CD4-positive, alpha-beta T cell treated with Interleukin-1 beta for 1 hour (primary cell): Measurements from ENCODE around the gene AP2A1.

Source experiments
- DNase-seq, 2 donors: peaks; one replicate each; pipeline ENCODE4 v3.0.0-alpha.2; 2020 to 2022

Gene AP2A1

DNA sequence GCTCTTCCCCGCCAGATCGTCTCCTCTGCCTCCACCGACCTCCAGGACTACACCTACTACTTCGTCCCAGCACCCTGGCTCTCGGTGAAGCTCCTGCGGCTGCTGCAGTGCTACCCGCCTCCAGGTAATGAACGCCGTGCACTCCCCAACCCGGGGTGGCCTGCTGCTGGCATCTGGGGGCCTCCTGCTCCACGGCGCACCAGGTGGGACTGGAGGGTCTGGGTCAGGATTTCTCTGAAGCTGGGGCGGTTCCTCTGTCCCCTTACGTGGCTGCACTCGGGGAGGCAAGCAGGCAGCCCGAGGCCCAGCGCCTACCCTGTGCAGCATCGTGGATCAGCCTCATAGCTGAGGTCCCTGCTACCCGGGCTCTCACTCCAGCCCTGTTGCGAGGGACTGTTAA lies 28.8 kb downstream of the AP2A1 start:
- DNase-seq, result no peak

DNA sequence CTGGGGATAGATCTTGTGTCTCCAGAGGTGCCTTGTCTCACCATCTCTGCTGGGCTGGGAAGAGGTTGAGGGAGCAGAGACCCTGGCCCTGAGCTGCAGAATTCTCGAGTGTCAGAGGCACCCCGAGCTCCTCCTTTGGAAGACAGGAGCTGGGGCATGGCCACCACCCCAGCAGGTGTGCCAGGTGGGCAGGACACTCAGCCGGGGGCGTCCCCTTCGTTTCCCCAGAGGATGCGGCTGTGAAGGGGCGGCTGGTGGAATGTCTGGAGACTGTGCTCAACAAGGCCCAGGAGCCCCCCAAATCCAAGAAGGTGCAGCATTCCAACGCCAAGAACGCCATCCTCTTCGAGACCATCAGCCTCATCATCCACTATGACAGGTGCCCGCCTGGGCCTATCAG lies 31.8 kb downstream of the AP2A1 start:
- no peak for DNase-seq

DNA sequence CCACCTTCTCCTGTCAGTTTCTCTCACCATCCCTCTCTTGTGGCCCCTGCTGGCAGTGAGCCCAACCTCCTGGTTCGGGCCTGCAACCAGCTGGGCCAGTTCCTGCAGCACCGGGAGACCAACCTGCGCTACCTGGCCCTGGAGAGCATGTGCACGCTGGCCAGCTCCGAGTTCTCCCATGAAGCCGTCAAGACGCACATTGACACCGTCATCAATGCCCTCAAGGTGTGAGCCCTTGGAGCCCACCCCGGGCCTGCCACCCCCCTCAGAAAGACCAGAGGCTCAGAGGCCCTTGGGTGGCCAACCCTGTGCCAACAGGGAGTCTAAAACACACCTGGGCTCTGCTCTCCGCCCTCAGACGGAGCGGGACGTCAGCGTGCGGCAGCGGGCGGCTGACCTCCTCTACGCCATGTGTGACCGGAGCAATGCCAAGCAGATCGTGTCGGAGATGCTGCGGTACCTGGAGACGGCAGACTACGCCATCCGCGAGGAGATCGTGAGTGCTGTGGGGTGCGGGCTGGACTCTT lies 32.5 kb downstream of the AP2A1 start:
- DNase-seq, result no peak

DNA sequence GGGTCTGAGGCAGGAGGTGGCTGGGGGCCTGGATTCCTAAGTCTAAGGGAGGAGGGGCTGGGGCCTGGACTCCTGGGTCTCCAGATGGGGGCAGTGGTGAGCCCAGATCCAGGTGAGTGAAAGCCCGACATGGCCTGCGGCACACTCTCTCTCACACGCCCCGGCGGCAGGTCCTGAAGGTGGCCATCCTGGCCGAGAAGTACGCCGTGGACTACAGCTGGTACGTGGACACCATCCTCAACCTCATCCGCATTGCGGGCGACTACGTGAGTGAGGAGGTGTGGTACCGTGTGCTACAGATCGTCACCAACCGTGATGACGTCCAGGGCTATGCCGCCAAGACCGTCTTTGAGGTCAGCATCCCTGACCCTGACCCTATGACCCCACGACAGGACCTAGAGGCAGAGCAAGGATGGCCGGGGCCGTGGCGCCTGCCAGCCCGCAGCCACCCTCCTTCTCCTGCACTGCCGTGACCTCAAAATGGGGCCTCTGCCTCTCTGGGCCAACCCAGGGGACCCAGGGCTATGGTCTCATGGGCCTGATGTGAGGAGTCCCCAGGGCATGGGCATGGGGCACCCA lies 33.1 kb downstream of the AP2A1 start:
- no peak for DNase-seq

DNA sequence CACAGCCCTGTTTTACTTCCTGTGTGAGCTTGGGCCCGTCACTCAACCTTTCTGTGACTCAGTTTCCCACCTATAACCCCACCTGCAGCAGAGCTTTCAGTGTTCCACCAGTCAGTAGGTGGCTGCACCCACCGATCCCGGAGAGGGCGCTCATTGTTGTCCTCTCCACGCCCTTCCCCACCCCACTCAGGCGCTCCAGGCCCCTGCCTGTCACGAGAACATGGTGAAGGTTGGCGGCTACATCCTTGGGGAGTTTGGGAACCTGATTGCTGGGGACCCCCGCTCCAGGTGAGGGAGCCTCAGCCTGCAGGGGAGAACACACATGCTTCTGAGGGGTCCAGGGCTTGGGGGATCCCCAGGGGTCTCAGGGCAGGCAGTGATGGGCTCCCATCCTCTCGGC lies 34.0 kb downstream of the AP2A1 start:
- no peak for DNase-seq

DNA sequence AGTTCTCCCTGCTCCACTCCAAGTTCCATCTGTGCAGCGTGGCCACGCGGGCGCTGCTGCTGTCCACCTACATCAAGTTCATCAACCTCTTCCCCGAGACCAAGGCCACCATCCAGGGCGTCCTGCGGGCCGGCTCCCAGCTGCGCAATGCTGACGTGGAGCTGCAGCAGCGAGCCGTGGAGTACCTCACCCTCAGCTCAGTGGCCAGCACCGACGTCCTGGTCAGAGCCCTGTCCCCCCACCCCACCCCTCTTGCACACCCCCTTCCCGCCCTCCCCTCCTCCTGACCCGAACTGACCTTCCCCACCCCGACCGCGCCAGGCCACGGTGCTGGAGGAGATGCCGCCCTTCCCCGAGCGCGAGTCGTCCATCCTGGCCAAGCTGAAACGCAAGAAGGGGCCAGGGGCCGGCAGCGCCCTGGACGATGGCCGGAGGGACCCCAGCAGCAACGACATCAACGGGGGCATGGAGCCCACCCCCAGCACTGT lies 34.6 kb downstream of the AP2A1 start:
- no peak for DNase-seq

DNA sequence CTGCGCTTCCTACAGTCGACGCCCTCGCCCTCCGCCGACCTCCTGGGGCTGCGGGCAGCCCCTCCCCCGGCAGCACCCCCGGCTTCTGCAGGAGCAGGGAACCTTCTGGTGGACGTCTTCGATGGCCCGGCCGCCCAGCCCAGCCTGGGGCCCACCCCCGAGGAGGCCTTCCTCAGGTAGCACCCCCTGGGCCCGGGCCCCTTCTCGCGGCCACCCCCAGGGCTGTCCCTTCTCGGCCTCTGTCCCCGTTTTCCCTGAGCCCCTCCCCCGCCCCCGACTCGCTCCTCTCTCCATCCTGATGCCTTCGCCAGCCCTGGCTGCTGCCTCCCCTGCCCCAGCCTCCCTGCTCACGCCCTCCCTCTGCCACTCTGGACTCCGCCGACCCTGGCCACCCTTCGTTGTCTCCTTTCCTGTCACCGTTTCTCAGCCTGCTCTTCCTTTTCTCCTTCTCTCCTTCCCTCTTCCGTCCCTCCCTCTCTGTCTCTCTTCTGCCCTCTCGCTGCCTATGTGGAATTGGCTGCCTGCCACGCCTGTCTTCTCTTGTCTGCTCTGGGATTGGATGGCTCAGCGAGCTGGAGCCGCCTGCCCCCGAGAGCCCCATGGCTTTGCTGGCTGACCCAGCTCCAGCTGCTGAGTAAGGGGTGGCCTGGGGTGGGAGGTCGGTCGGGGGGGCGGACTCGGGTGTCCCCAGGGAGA lies 35.3 kb downstream of the AP2A1 start:
- DNase-seq, result no peak

DNA sequence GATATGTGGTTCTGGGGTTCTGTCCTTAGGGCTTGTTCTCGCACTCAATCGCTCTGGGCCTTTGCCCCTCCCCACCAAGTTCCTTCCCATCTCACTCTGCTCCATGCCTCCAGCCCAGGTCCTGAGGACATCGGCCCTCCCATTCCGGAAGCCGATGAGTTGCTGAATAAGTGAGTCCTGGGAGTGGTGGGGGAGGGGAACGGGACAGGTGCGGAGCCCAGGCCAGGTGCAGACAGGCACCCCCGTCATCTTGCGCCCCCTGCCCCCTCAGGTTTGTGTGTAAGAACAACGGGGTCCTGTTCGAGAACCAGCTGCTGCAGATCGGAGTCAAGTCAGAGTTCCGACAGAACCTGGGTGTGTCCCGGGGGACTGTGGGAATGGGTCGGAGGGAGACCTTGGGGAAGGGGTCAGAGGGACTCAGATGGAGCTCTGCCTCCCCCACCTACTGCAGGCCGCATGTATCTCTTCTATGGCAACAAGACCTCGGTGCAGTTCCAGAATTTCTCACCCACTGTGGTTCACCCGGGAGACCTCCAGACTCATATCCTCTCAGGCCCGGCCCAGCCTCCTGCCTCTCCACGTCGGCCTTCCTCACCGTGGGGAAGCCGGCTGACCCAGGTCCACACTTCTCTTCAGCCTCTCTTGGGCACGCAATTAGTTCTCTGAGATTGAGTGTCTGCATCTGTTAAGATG lies 36.2 kb downstream of the AP2A1 start:
- DNase-seq, result no peak

DNA sequence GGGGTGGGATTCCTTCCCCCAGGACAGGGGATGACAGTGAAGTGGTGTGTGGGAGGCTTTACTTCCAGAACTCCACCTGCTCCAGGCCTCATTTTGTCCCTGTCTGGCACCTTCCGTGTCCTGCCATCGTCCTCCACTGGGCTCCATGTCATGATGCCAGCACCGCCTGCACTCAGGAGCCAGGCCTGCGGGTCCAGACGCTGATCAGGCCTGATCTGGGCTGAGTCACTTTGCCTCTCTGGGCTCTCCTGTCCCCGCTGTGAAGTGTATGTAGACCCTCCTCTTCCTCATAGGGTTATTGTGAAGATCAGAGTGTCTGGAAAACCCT lies 36.7 kb downstream of the AP2A1 start:
- no peak for DNase-seq

DNA sequence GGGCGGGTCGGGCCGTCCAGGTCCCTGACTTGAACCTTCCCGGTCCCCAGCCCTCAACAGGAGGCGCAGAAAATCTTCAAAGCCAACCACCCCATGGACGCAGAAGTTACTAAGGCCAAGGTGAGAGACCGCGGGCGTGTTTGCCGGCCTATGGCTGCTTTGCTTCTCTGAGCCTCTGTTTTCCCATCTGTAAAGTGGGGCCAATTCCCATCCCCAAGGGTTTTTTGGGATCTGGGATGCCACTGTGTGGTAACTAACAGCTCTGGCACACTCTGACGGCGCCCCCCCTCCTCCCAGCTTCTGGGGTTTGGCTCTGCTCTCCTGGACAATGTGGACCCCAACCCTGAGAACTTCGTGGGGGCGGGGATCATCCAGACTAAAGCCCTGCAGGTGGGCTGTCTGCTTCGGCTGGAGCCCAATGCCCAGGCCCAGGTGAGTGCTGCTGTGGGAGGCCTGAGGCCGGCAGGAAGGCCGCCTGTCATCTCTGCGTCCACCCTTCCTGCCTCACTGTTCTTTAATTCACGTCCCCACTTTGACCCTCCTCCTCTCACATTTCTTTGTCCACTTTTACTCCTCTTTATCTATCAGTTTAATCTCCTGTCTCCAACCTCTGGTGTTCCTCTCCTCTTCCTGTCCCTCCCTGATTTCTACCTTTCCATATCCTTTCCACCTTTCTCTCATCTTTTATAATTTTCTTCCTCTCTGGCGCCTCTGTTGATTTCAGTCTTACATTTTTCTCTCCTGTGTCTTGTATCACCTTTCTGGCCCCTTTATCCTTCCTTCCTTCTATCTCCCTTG lies 39.2 kb downstream of the AP2A1 start:
- DNase-seq, result no peak

DNA sequence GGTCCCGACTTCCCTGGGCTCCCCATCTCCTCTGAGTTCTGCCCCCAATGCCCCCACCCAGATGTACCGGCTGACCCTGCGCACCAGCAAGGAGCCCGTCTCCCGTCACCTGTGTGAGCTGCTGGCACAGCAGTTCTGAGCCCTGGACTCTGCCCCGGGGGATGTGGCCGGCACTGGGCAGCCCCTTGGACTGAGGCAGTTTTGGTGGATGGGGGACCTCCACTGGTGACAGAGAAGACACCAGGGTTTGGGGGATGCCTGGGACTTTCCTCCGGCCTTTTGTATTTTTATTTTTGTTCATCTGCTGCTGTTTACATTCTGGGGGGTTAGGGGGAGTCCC lies 39.8 kb downstream of the AP2A1 start:
- DNase-seq, result no peak

DNA sequence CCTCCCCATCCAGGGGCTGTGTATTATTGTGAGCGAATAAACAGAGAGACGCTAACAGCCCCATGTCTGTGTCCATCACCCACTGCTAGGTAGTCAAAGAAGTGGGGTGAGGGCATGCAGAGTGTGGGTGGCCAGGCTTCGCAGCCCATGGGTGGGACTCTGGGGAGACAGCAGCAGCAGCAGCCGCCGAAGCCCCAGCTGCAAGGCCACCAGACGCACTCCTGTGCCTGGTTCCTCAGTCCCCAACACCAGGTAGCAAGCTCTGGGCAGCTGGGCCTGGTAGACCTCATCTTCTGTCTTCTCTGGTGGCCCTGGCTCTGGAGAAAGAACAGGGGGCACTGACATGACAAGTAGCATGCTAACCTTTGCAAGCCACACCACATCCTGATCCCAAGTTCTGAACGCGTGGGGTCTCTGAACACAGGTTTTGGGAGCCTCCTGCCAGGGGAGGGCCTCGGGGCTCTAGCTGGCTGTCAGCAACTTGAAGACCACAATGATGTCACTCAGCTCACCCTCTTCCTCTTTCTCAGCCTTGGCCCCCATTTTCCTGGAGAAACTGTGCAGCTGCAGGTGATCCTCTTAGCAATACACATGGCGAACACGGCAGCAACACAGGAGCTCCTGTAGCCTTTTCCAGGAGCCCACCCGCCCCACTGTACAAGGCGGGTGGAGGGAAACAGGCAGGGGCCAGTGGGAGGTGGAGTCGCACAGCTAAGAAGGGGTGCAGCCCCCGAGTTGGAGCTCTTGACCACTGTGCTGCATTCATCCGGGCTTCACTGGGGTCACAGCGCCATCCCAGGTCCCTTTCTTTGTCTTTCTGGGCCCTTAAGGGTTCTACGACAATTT lies 40.5 kb downstream of the AP2A1 start:
- peak in 1 of 2 donors; percentile 47 for DNase-seq

DNA sequence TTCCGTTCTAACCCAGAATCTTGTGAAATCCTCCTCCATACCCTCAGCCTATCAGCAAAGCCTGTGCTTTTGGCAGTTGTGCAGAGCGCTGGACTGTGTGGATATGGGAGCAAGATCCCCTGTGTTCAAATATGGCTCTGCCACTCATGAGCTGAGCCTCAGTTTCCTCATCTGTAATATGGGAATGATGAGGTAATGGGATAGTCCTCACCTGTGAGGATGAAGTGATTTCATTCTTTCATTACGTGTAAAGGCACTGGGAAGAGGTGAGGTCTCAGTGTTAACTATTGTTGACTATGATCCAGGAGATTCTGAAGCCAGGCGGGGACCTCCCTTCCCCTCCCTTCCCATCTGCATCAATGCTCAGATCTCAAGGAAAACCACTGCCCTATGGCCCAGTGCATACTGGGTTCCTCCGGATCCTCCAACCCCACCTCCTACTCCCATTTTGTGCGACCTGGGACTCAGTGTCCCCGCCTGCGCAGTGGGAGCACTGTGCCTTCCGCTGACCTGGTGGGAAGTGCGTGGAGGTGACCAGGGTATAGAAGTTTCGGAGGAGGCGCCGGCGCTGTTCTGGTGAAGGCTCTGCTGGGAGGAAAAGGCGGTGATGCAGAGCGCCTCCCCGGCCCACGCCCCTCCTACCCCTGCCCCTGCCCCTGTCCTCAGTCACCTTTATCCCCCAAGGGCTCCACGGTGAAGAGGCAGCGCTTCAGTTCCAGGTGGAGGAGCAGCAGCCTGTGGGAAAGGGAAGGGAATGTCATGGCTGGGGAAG lies 41.3 kb downstream of the AP2A1 start:
- no peak for DNase-seq

DNA sequence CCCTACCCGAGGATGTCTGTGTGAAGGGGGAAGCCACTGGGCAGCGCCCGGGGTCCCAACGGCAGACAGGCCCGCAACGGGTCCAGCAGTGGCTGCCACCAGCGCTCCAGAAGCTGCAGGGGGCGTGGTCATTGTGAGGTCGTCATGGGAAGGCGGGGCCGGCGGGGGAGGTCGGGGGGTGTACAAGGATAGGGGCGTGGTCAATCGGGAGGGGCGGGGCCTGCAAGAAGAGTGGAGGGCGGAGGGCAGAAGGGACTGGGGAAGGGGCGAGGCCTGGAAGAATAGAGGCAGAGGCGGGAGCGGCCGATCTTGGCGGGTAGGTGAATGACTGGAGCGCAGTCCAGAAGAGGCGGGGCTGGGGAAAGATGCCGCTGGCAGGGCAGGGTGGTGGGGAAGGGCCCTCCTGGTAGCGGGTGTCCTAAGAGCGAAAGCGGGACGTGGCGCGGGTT lies 41.9 kb downstream of the AP2A1 start:
- DNase-seq, result peak; percentile 89 to 91

DNA sequence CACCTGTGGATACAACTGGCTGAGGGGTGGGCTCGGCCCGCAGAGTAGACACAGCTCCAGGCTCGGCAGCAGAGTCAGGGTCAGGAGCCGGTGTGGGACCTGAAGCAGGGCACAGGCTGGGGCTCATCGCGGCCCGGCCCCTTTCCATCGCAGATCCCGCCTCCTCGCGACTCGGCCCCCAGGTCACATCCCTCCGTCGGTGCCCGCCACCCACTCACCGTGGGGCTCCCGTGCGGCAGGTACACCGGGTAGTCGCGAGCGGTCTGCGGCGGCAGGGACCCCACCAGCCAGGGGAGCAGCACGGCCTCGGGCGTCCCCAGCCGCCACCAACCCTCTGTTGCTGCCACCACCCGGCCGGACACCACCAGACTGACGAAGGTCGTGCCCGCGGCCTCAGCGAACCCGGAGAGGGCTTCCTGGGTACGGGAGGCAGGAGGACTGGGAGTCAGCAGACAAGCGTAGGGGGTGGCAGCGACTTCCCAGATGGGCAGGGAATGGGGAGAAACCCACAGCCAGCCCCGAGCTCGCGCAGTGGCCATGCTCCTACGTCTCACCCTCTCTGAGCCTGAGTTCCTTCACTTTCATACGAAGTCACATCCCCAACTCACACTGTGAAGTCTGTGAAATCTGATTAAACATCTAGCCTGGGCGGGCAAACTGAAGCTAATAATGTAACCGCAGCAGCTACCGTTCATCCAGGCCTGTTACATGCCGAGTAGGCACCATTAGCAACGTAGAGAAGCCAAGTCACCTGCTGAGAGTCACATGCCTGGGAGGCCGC lies 42.5 kb downstream of the AP2A1 start:
- peak; percentile 64 to 67 for DNase-seq

DNA sequence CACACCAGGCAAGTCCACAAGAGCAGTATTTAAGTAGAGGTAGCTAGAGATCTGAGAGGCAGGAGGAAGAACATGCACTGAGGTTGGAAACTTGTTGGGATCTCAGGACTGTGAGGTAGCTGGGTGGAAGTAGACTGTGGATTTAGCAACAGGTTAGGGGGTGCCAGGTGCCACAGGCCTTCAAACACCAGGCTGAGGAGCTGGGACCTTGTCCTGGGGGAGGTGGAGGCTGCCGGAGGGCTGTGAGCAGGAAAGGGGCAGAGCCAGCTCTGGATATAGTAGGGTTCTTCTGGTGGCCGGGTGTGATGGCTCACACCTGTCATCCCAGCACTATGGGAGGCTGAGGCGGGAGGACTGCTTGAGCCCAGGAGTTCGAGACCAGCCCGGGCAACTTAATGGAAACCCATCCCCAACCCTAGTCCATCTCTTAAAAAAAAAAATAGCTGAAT lies 43.2 kb downstream of the AP2A1 start:
- no peak for DNase-seq

DNA sequence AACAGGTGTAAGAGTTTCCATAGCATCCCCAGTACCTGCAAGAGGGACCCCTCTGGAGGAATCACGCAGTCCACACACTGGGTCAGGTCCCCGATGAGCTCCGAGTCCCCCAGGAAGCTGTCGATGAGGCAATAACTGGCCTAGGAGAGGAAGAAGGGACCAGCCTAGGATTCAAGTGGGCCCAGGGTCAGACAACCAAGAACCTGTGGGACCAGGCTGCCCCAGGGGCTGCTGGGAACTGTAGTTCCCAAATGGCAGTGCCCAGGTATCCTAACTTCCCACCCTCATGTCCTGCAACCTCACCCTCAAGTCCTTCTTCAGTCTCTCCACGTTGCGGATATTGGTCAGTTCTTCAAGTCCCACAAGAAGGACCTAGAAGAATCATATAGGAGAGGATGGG lies 44.5 kb downstream of the AP2A1 start:
- DNase-seq, result no peak

DNA sequence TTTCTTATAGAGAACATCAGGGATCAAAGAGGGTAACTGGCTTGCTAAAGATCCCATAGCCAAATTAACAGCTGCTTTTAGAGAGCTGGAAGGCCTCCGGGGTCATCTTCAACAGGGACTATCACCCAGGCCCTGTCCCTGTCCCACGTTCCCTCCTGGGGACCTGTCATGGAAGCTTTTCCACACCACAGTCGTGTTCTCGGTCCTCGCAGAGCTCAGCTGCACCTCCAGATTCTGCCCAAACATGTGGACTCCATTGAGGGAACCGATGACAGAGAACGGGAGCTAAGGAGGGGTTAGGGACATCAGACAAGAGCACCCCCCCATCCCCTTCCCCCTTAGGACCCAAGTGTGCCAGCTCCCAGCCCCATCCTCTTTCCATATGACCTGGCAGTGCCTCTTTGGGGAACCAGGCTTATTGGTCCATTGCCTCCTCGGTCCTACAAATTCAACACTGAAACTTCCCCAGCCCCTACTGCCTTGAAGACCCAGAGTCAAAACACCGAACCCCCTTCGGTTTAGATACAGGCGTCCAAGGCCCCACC lies 45.7 kb downstream of the AP2A1 start:
- DNase-seq, result no peak

DNA sequence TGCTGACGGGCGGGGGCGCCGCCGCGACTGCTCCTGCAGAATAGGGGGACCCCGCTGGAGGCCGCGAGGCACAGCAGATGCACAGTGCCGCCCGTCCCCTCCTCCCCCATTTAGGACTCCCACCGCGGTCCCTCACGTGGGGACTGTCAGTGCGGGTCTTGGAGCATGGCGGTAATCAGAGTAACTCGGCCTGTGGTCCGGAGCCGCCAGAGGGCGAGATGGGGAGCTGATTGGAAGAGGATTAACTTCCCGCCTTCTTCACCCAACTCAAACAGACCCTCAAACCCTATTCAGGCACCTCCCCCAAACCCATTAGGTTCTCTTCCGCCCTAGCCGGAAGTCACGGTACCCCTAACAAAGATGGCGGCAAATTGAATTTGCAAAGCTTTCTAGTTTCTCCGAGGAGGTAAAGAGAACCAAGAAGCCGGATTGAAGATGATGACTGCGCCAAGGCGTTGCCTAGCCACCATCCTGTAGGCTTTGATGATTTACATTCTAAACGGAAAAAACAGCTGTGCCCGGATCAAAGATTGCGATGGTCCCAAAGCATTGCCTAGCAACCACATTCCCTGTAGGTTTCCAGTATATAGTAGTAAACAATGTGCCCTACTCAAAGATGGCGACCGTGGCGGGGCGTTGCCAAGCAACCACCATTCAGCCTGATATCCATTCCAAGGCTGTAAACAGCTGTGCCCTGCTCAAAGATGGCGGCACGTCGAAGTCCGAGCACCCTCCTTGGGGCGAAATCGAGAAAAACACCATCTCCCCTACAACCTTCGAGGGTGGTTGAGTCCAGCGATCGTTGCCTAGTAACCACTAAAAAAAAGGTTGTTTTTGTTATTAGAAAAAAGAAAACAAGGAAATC lies 46.4 kb downstream of the AP2A1 start, which contains the start of gene FUZ:
Gene FUZ (minus strand): TSS at position 296 of the 865 bp plus-strand sequence. CDS start 186 bp downstream, at position 110.
- peak; percentile 98 to 99 for DNase-seq
